SK-N-SH treated with all-trans-retinoic acid at 6 μM for 48 hours (cell line): ENCODE measurements around the gene LSAMP.

Experiments used
- ARNTL ChIP-seq: fragments of 450-650 bp; formaldehyde crosslinking; IDR thresholded peaks from 2 replicates; pipeline ENCODE4 v1.5.0; 2020; ENCODE audit warnings: low read depth, mild to moderate bottlenecking, moderate library complexity, borderline replicate concordance
- CREB5 ChIP-seq: fragments of 250-450 bp; sonication (Bioruptor Pico); IDR thresholded peaks from 2 replicates; pipeline ENCODE4 v1.5.1; 2020; ENCODE audit warnings: low read depth, mild to moderate bottlenecking, moderate library complexity
- CSDC2 ChIP-seq: fragments of 250-450 bp; sonication (Bioruptor Pico); IDR thresholded peaks from 2 replicates; pipeline ENCODE4 v1.5.0; 2020; ENCODE audit warnings: mild to moderate bottlenecking, moderate library complexity
- ISL1 ChIP-seq: fragments of 250-450 bp; sonication (Bioruptor Pico); IDR thresholded peaks from 2 replicates; pipeline ENCODE4 v2.1.2; 2022; ENCODE audit warnings: mild to moderate bottlenecking, moderate library complexity
- PATZ1 ChIP-seq: fragments of 250-450 bp; sonication (Bioruptor Pico); IDR thresholded peaks from 2 replicates; pipeline ENCODE4 v1.8.0; 2020; ENCODE audit warnings: mild to moderate bottlenecking, moderate library complexity, borderline replicate concordance
- RARB ChIP-seq: fragments of 250-450 bp; sonication (Bioruptor Pico); IDR thresholded peaks from 2 replicates; pipeline ENCODE4 v1.8.0; 2021; ENCODE audit warnings: mild to moderate bottlenecking, moderate library complexity
- ZFP30 ChIP-seq: fragments of 450-650 bp; formaldehyde crosslinking; IDR thresholded peaks from 2 replicates; pipeline ENCODE4 v1.5.0; 2022; ENCODE audit warnings: mild to moderate bottlenecking, moderate library complexity
- ZNF565 ChIP-seq: fragments of 450-650 bp; formaldehyde crosslinking; conservative IDR thresholded peaks from 2 replicates; pipeline ENCODE4 v1.5.0; 2020; ENCODE audit warnings: low read depth, mild to moderate bottlenecking, moderate library complexity
- ZNF8 ChIP-seq: fragments of 450-650 bp; formaldehyde crosslinking; IDR thresholded peaks from 2 replicates; pipeline ENCODE4 v1.5.0; 2020; ENCODE audit warnings: mild to moderate bottlenecking, moderate library complexity

DNA sequence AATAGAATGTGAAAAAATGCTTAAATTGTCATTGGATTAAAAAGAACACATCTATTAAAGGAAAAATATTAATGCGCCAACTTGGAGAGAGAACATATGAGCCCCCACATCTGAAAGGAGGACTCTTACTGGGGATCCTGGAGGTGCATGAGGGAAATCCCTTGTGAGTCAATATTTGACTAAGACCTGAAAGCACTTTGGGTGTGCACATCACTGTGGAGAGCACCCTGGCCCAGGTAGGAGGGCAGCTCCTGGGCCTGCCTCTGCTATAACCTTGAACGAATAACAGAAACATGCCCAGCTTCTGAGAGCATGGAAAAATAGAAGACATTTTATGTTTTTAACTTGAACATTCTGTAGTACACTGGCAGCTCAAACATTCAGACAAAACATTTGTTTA, 622.2 kb downstream of the LSAMP start:
- TF ChIP-seq CREB5: no peak
- TF ChIP-seq ZNF565: no peak
- TF ChIP-seq RARB: no peak
- TF ChIP-seq ARNTL: no peak
- TF ChIP-seq ISL1 (CRISPR knock-in tag): no peak
- no peak for TF ChIP-seq ZFP30 (CRISPR knock-in tag)
- TF ChIP-seq CSDC2: no peak
- no peak for TF ChIP-seq PATZ1 (CRISPR knock-in tag)
- TF ChIP-seq ZNF8 (CRISPR knock-in tag): no peak
